ENCODE measurements around the gene EFHC2.
A peak's percentile ranks its signal among the peaks of the same experiment; 100 is the strongest.
"Not testable (repeated sequence)": the region's sequence is repeated elsewhere in the genome, so short reads cannot be mapped to it uniquely, and the experiment has no call there.

The EFHC2 gene

DNA sequence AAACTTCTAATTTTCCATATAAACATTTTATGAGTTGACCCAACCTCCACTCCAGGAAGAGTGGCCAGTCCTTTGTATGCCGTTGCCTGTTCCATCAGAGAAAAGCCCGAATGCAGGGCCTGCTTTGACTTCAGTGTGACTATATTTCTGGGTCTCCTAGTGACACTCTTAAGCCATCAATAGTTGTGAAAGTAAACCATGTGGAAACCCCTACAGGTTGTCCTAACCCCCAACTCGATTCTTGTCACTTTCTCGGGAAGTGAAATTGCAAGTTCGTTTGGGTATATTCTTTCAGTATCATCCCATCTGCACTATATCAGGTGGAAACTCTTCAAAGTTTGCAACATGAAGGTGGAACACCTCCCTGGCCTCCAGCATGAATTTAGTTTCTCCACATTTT is 52.8 kb downstream of the EFHC2 start:
- no peak for DNase-seq

DNA sequence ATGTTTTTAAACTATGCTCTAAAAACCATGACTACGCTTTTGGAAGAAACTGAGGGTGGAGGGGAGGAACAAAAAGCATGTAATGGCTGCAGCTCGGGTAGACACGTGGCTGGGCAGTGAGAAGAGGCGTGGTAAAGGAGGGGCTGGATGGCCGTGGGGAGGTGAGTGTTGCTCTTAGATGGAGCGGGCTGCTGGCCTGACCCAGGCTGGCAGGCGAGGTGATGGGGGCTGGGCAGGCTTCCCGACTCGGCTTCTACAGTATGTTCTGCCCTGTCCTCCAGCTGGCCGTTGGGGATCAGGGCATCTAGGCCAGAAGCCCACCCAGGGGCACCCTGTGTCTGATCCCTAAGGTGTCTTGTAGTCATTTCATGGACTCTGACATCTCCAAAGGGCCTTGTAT is 60.7 kb downstream of the EFHC2 start:
- no peak for DNase-seq

DNA sequence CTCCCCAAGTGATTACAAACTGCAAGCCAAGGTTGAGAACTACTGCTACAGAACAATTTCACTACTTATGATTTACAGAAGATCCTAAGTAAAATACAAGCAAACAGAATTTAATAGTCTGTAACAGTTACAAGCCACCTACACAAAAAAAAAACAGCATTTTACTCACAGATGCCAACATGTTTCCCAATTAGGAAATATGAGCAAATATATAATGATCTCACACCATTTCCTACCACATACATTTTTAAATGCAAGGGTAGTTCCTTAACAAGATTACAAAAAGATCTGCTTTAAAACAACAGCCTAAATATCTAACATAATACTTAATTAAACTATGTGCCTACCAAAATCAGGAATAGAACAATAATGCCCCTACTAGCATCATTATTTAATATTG is 63.4 kb downstream of the EFHC2 start:
- no peak for DNase-seq

DNA sequence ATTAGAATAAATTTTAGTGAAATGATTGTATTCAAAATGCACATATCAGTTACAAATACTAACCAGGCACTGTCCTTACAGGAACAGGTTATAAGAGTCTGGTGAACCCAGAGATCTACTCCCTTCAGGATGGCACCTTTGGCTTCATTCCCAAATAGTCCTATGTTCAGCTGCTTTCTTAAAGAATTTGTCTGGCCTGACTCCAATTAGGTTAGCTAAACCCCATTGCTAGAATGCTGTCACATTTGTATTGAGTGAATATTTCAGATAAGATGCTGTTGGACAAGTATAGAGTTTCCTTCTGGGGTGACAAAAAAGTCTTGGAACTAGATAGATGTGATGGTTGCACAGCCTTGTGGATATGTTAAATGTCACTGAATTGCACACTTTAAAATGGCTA is 69.4 kb downstream of the EFHC2 start:
- DNase-seq: no peak

DNA sequence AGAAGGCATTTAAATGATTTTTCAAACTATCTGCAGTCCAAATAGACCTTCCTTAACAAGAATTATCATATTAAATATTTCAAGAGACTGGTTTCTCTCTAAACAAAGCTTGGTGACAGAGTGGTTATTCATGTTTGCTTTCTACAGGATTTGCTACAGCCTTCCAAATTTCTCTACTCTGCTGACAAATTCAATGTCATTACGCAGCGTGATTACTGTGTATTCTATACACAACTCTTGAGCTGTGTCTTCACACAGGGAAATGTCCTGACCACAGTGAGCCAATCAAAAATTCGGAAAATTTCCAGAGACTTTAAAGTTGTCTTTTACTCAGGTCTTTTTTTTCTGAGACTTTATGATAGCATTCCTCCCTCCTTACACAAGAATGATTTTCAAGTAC is 75.6 kb downstream of the EFHC2 start:
- no peak for DNase-seq

DNA sequence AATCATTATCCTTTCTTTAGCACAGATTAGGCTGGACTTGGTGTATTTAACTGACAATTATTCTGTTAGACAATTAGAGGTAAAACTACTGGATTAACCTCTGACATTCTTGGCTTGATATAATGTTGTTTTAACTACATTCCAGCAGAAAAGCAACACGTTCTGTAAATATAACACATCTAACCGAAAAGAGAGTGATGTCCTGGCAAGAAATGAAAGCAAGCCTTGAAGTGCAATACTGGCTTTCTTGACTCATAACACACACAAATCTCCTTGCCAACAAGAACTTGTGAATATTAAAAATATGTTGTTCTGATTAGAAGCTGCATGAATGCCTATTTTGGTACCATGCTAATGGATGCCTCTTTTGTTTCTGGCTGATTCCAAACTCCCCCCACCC is 76.4 kb downstream of the EFHC2 start:
- DNase-seq: no peak

DNA sequence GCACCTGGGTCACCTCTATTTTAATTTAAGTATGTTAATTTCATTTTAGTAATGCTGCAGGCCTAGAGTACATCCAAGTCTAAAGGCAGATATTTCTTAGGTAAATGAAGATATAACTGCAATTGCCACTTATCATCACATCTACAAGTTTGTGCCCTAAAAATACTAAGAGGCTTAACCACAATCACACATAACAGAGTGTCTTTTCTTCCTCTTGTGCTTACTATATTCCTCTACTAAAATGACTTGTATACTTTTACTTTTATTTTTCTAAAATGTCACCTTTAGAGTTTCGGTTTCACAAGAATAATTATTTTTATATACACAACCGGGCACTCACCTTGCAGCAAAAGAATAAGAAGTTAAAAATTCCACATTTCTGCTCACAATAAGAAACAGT is 77.9 kb downstream of the EFHC2 start:
- DNase-seq: no peak

DNA sequence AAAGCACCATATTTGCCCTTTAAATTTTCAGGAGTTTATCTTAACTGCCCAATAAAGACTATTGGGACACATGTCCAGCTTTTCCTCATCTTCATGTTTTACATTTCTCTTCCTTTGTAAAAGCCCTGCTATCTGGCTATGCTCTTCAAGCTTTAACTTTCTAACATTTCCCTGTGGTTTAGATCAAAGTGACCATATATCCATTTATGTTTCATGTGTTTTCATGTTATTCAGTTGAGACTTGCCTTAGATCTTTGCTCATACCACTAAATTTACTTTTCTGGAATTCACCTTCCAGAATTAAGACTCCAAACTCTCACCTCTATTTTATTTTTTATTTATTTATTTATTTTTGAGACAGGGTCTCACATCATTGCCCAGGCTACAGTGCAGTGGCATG is 78.5 kb downstream of the EFHC2 start:
- DNase-seq: no peak

DNA sequence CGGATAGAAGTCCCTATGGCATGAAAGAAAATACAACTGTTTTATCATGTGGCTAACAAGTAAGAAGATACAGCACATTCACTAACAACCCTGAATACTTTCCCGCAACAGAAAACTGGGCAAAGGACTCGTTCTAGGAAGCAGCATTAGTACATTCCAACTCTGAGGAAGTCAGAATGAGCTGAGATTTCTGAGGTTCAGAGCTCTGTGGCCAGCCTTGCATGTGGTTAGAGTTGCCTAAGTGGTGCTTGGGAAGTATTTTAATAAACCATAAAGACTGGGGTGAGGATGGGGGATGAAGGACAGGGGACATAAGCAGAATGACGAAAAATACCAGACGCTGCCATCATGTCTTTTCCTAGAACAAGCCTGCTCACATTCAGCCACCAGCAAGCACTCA is 82.2 kb downstream of the EFHC2 start:
- no peak for DNase-seq

DNA sequence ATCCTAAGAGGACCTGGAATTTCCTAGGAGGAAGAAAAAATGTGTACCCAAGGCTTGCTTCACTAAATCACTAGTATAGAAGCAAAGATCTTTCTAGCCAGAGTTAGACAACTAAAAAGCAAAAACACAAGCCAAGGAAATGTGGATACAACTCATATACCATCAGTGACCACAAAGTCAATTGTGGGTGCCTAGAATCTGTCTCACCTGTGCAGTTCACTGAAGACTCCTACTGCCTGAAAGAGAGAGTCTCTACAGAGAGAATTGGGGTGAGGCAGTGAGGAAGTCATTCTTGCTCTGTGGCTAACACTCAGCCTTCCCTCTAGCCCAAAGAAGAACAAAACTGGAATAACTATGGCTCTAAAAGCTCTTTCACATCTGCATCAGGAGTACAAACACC is 82.9 kb downstream of the EFHC2 start:
- no peak for DNase-seq

DNA sequence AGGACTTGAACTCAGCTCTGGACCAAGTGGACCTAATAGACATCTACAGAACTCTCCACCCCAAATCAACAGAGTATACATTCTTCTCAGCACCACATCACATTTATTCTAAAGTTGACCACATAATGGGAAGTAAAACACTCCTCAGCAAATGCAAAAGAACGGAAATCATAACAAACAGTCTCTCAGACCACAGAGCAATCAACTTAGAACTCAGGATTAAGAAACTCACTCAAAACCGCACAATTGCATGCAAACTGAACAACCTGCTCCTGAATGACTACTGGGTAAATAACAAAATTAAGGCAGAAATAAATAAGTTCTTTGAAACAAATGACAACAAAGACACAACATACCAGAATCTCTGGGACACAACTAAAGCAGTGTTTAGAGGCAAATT is 87.7 kb downstream of the EFHC2 start:
- DNase-seq: not testable (repeated sequence)

DNA sequence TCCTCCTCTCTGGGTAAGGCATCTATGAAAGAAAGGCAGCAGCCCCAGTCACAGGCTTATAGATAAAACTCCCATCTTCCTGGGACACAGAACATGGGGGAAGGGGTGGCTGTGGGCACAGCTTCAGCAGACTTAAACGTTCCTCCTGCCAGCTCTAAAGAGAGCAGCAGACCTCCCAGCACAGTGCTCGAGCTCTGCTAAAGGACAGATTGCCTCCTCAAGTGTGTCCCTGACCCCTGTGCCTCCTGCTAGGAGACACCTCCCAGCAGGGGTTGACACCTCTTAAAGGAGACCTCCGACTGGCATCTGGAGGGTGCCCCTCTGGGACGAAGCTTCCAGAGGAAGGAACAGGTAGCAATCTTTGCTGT is 89.9 kb downstream of the EFHC2 start:
- no peak for DNase-seq

DNA sequence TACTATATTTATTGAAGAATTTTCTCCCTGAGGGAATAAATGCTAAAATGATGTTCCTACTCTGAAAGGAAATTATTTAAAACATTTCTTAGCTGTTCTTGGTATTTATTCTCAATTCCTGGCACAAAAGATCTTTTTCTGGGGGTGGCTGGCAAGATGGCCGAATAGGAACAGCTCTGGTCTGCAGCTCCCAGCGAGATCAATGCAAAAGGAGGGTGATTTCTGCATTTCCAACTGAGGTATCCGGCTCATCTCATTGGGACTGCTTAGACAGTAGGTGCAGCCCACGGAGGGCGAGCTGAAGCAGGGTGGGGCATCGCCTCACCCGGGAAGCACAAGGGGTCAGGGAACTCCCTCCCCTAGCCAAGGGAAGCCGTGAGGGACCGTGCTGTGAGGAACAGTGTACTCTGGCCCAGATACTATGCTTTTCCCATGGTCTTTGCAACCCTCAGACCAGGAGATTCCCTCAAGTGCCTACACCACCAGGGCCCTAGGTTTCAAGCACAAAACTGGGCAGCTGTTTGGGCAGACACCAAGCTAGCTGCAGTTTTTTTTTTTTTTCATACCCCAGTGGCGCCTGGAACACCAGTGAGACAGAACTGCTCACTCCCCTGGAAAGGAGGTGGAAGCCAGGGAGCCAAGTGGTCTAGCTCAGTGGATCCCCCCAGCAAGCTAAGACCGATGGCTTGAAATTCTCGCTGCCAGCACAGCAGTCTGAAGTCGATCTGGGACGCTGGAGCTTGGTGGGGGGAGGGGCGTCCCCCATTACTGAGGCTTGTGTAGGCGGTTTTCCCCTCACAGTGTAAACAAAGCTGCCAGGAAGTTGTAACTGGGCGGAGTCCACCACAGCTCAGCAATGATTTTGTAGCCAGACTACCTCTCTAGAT is 90.5 kb downstream of the EFHC2 start:
- DNase-seq: peak; percentile 9

DNA sequence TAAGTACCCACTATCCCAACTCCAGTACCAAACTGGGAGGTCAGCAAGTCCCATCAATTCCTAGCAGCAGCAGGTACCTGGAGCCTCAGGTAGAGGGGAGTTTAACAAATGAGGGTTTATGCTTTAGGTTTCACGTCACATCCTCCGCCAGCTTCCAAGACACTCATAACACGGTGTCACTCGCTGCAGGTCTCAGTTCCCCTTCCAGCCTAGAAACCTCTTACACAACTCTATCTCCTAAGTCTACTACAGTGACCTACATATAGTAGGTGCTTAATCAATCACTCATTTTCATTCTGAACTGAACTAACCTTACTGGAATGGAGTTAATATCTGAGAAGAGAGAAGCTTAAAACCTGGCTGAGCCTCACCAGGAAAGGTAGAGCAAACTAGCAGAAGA is 96.0 kb downstream of the EFHC2 start:
- no peak for DNase-seq

DNA sequence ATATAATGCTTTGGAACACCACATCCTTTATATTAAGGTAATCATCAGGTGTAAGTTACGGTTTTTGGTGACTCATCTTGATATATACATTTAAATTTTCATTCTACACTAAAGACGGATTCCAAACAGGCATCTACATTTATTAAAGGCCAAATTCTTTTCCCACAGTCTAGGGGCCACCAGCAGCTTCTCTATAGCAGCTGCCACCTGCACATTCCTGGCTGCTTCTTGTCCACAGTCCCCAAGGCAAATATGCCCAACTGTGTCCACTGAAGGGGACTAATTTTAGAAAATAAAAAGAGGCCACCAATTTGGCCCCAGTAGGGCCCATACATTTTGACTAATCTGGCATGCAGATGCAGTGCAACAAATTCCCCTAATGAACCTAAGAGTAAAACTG is 96.6 kb downstream of the EFHC2 start:
- DNase-seq: no peak

DNA sequence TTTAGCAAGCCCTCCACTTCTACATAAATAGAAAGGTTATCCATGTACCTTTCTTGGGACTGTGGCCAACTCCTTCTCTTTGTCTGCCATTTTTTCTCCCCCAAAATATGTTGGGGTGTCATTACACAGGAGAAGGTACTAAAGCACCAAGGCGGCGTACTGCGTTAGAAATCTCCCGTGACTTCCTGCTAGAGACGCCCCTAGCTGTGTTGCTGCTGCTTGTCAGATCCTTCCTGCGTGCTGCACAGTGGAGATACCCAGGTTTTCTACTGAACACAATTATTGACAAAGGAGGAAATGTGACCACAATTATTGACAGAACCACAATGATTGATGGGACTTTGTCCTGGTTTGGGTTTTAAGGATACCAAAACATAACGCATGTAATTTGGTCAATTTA is 97.7 kb downstream of the EFHC2 start:
- no peak for DNase-seq

DNA sequence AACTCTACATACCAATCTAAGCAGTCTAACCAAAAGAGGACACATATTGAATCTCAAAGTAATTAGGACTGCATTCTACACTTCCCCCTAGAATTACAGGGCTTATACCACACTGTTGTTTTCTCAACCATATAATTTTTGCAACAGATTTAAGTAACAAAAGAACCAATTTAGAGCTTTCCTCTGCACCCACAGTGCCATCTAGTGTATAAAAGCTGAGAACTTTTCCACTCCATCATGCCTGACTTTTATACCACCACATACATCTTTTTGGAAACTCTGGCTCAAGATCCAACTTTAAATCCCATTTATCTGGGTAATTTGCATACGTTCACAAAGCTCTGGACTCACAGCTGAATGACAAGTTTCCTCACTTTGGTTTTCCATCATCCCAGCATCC is 99.5 kb downstream of the EFHC2 start:
- no peak for DNase-seq

DNA sequence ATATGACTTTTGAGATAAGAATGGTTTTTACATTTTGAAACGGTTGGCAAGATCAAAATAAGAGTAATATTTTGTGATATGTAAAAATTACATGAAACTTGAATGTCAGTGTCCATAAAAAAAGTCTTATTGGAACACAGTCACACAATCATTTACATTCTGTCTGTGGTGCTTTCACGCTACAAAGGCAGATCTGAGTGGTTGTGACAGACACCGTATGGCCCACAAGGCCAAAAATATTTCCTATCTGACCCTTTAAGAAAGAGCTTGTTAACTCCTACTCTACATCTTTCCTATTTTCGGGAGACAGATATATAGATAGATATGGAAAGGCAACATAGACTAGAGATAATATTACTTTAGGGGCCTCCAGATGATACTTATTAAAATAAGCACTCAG is 101.9 kb downstream of the EFHC2 start:
- no peak for DNase-seq

DNA sequence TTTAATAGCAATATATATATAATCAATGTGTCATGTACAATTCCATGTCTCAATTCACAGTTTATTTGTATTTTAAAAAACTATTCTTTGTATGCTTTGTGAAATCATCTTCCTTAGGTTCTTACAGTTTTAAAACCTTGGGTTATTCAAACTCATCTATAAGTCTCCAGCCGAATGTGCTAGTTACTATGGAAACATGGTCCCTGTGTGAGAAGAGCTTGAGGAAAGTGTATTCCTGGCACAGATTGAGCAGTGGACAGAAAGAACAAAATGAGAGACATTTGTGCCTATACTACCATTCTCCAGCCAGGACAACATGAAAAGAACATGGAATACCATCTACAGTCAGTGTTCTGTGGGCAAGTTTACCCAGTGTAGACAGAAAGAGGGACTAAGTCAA is 103.4 kb downstream of the EFHC2 start:
- no peak for DNase-seq

DNA sequence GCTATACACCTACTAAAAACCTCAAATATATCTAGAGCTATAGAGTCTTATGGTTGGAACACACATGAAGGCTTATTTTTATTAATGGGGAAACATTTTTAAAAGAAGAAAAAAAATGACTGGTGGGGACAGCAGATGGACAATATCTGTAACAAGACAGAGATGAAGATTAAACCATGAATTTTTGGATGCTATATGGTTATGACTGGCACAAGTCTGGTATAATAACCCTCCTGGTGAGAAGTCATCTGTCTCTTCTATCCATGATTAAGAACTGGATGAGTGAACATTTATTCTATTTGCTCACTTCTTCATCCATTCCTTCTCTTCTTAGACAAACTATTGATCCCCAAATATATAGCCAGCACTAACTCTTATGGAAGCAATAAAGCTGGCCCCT is 104.4 kb downstream of the EFHC2 start:
- DNase-seq: no peak

DNA sequence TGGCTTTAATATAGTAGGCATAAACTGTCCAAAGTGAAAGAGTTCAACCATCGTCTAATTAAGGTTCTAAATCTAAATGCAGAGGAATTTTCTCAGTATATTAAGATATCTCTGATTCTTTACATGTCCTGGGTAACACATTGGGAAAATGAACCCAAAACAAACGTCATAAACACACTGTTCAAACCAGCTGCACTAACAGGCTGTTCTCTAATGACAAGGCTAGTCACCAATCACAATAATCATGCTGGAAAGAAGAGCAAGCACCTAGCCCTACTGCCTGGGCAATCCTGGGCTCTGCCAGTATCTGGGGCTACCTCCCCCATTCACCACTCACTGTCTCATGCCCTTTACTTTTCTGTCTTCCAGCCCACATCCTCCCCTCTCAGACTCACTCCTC is 107.9 kb downstream of the EFHC2 start:
- no peak for DNase-seq

DNA sequence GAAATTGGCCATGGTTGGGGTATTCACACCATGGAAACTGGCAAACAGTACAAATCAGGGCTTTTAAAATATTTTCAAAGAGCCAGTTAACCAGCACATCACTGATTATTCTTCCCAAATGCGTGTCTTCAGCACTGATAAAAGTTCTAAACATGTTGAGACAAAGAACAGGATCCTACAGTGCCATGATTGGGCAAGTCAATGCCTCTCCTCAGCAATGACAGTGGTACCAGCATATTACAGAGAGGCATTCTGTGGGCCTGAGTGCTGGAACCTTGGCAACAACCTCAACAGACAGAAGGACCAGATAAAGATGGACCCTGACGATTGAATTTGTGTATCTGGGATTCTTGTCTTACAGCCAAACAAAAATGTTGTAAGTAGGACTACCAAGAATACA is 108.9 kb downstream of the EFHC2 start:
- no peak for DNase-seq

DNA sequence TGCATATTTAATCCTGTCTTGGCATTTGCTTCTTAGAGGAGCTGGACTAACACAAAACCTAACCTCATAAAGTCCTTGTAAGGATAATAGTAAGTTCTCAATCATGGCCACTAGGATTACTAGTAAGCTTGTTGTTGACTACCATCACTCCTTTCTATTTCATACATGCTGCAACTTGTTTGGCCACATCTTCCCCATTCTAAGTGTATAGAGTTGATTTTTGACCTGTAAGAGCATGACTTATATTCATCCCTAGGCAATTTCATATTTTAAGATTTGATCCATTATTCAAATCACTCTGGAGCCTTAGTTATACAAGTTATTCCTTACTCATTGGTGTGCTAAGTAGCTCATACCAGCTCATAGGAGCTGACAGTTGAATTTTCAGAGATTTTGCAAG is 109.4 kb downstream of the EFHC2 start:
- no peak for DNase-seq

DNA sequence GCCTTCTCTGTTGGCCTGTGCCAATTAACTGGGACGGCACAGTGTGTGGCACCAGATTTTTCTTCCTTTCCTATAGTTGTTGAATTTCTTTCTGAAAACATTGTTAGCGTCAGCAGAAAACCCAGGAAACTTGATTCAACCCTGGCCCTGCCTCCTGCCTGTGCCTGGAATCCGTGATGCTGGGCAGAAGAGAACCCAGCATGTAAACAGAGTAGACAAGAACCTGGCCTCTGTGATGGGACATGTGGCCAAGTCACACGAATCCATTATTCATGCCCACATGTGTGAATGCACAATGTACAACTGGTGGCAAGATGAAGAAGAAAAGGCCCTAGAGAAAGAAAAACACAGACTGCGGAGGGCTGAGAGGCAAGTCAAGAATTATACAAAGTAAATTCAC is 111.4 kb downstream of the EFHC2 start:
- no peak for DNase-seq

DNA sequence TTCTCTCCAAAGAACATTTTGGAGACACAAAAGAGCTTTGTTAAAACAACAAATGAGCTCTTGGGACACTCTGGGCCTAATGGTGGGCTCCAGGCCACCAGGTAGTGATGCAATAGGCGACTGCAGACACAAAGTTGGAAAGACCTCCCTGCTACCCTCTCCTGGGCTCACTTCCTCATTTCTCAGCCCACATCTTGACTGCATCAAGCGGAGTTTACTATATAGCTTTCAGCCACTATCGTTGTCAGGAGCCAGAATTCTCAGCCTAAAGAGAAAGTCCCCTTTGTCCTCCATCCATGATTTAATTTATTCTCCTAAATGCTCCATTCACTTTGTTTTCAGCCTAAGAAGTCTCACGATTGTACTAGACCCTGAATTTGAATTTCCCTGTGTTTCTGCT is 114.9 kb downstream of the EFHC2 start:
- no peak for DNase-seq

DNA sequence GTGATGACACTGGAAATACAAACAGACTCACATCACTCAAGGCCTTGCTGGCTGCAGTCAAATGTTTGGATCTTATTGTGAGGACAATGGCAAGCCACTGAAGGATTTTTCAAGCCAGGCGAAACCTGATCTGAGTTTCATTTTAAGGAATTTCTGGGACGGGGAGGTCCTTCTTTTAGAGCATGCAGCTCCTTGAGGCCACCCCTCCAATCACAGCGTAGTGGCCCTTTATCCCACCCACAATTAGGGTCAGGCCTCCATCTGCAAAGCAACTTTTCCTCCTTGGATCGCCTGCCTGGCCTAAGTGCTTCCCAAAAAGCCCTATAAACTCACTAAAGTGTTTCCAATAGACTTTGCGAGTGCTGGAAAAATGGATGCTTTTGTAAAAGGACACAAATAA is 115.5 kb downstream of the EFHC2 start:
- no peak for DNase-seq
